Adrenal gland (tissue), 5 donors: ENCODE results near the gene TAF1B.

Experiments
- POLR2A ChIP-seq, 2 donors: fragments of 450-650 bp; IDR thresholded peaks; one replicate each; pipeline ENCODE4 v1.6.1; 2017; ENCODE audit warnings: antibody characterized with exemption in 2 of 2, mild to moderate bottlenecking in 2 of 2, moderate library complexity in 1 of 2
- TF ChIP-seq, protein P1 (sequence below), 6 experiments: fragments of 450-650 bp in 4 of 6; fragments of 200-600 bp in 2 of 6; sonication (generic) in 1 of 6; IDR thresholded peaks; 1 replicate in 5 of 6; 2 replicates in 1 of 6; pipeline versions ENCODE4 v1.5.1 to v1.8.0; 2016 to 2021; ENCODE audit warnings: antibody characterized with exemption in 6 of 6, mild to moderate bottlenecking in 2 of 6, moderate library complexity in 1 of 6
- donor health status: DM: no; HTN: no; CAD: no.

GRCh38 chr2:9973690-9974089, 130.4 kb downstream of the TAF1B start:
- TF ChIP-seq, protein P1, sequence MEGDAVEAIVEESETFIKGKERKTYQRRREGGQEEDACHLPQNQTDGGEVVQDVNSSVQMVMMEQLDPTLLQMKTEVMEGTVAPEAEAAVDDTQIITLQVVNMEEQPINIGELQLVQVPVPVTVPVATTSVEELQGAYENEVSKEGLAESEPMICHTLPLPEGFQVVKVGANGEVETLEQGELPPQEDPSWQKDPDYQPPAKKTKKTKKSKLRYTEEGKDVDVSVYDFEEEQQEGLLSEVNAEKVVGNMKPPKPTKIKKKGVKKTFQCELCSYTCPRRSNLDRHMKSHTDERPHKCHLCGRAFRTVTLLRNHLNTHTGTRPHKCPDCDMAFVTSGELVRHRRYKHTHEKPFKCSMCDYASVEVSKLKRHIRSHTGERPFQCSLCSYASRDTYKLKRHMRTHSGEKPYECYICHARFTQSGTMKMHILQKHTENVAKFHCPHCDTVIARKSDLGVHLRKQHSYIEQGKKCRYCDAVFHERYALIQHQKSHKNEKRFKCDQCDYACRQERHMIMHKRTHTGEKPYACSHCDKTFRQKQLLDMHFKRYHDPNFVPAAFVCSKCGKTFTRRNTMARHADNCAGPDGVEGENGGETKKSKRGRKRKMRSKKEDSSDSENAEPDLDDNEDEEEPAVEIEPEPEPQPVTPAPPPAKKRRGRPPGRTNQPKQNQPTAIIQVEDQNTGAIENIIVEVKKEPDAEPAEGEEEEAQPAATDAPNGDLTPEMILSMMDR (IDR thresholded peaks at IDR 0.05) = no peak
- TF ChIP-seq POLR2A (IDR thresholded peaks at IDR 0.05) = no peak
